Stimulated activated CD4-positive, alpha-beta T cell treated with anti-CD3 and anti-CD28 coated beads, Interleukin-15, amount 100 ng/mL, for 1 hour (primary cell): Measurements from ENCODE around the gene STXBP4.

Source experiments
- DNase-seq, 2 donors: peaks; one replicate each; pipeline ENCODE4 v3.0.0-alpha.2; 2020; ENCODE audit warnings: low read depth in 1 of 2, low spot score in 1 of 2

STXBP4 gene

GRCh38 chr17:55216888-55217287, 248.3 kb downstream of the STXBP4 start:
- DNase-seq, result no peak

- DNase-seq, result no peak
Observed at GRCh38 chr17:55219459-55219858, 250.9 kb downstream of the STXBP4 start.

- no peak for DNase-seq
Observed at GRCh38 chr17:55219934-55220333, 251.4 kb downstream of the STXBP4 start.
